H1 (cell line): Measurements from ENCODE around the gene POP7. TPM values are rescaled to one million over a fixed set of nuclear protein-coding genes. Genes with fewer than 3 reads are reported as not detected.

ENCODE experiments used
- BCL11A ChIP-seq, 2 experiments: IDR thresholded peaks; one replicate each; pipeline ENCODE4 v1.6.1; 2011; ENCODE audit warnings: low read depth in 2 of 2, low read length in 2 of 2, mild to moderate bottlenecking in 2 of 2
- CBX5 ChIP-seq: fragments of 300-800, 300-1000 bp; sonication (generic); IDR thresholded peaks from 2 replicates; pipeline ENCODE4 v1.7.1; 2016; ENCODE audit warnings: antibody characterized with exemption, low read length, low read depth
- CREB1 ChIP-seq: IDR thresholded peaks from 2 replicates; pipeline ENCODE4 v1.6.1; 2012; ENCODE audit warnings: inconsistent platforms
- EP300 ChIP-seq, 2 experiments: IDR thresholded peaks; 1 replicate in 1 of 2; 2 replicates in 1 of 2; pipeline ENCODE4 v1.6.1; 2011 to 2012; ENCODE audit warnings: low read depth in 2 of 2, low read length in 2 of 2, mild to moderate bottlenecking in 2 of 2, borderline replicate concordance in 1 of 2, inconsistent platforms in 1 of 2, moderate library complexity in 1 of 2
- HDAC6 ChIP-seq: IDR thresholded peaks from one replicate; pipeline ENCODE4 v1.7.1; 2012; ENCODE audit warnings: low read depth, mild to moderate bottlenecking, inconsistent platforms, low read length, moderate library complexity
- SIRT6 ChIP-seq: IDR thresholded peaks from one replicate; pipeline ENCODE4 v1.7.1; 2012; ENCODE audit warnings: low read length, inconsistent platforms
- SP2 ChIP-seq: IDR thresholded peaks from 2 replicates; pipeline ENCODE4 v1.6.1; 2012; ENCODE audit warnings: mild to moderate bottlenecking, low read length, inconsistent platforms
- TAF7 ChIP-seq: optimal IDR thresholded peaks from 2 replicates; pipeline ENCODE3; 2011; ENCODE audit warnings: low read depth, mild to moderate bottlenecking, inconsistent platforms, low read length, moderate library complexity, borderline replicate concordance
- YY1 ChIP-seq: IDR thresholded peaks from 2 replicates; pipeline ENCODE4 v1.6.1; 2011; ENCODE audit warnings: low read depth, mild to moderate bottlenecking, low read length
- polyA plus RNA-seq, 7 experiments: library from polyadenylated mRNA; depleted of rRNA in 3 of 7; stranded (reverse) in 5 of 7; unstranded in 2 of 7; fragments of >200 nt in 5 of 7; fragments of 200-250 nt in 2 of 7; gene quantifications; 1 replicate in 5 of 7; 2 replicates in 1 of 7; 4 replicates in 1 of 7; pipeline versions ENCODE4 v1.2.1 to v1.2.3, GENCODE V29; 2011 to 2013; ENCODE audit warnings: missing spikeins in 2 of 7, mixed read lengths in 2 of 7
- total RNA-seq: library from RNA; stranded (reverse); fragmentation: NEBNext Ultra II Directional; extraction: Animal tissue kit (Norgen Biotek cat#: 25700); gene quantifications from 2 replicates; pipeline ENCODE4 v1.2.1, GENCODE V29; 2021
- TF ChIP-seq, protein P1 (sequence below): fragments of 300-600 bp; sonication (generic); IDR thresholded peaks from 2 replicates; pipeline ENCODE4 v1.7.1; 2012; ENCODE audit warnings: low read length, moderate library complexity, mild to moderate bottlenecking, inconsistent platforms; ENCODE audit not compliant: insufficient replicate concordance
- TF ChIP-seq, protein P2 (sequence below): IDR thresholded peaks from 2 replicates; pipeline ENCODE4 v1.6.1; 2011; ENCODE audit warnings: low read depth, mild to moderate bottlenecking, low read length; ENCODE audit not compliant: insufficient read depth

Gene POP7
- total and polyA plus RNA-seq, 2 of the 8 experiments (the other 6 are each of a cell fraction or from before 2014, with no cell fraction given), result 92.5 to 135 TPM

DNA sequence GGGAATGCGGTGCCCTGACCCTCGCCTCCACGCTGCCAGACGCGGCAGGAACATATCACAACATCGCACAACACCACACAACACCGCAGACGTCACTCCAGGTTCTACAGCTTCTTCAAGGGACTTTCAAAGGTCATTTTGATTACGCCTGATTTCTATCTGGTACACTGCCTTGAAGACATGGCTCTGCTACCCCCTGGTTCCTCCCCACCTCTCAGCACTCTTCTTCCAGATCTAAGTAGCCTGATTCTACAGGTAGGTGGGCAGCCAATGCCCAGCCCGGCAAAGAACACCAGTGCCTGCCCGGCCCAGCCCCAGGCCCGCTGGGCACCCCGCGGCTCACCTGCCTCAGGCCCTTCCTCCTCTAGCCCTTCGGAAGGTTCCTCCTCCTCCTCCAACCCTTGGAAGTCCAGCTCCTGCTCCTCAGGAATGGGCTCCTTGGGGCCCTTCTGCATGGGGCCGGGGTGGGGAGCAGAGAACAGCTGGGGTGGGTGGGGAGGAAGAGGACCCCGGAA is 20.2 kb upstream of the POP7 start (continued):
- TF ChIP-seq, protein P1, sequence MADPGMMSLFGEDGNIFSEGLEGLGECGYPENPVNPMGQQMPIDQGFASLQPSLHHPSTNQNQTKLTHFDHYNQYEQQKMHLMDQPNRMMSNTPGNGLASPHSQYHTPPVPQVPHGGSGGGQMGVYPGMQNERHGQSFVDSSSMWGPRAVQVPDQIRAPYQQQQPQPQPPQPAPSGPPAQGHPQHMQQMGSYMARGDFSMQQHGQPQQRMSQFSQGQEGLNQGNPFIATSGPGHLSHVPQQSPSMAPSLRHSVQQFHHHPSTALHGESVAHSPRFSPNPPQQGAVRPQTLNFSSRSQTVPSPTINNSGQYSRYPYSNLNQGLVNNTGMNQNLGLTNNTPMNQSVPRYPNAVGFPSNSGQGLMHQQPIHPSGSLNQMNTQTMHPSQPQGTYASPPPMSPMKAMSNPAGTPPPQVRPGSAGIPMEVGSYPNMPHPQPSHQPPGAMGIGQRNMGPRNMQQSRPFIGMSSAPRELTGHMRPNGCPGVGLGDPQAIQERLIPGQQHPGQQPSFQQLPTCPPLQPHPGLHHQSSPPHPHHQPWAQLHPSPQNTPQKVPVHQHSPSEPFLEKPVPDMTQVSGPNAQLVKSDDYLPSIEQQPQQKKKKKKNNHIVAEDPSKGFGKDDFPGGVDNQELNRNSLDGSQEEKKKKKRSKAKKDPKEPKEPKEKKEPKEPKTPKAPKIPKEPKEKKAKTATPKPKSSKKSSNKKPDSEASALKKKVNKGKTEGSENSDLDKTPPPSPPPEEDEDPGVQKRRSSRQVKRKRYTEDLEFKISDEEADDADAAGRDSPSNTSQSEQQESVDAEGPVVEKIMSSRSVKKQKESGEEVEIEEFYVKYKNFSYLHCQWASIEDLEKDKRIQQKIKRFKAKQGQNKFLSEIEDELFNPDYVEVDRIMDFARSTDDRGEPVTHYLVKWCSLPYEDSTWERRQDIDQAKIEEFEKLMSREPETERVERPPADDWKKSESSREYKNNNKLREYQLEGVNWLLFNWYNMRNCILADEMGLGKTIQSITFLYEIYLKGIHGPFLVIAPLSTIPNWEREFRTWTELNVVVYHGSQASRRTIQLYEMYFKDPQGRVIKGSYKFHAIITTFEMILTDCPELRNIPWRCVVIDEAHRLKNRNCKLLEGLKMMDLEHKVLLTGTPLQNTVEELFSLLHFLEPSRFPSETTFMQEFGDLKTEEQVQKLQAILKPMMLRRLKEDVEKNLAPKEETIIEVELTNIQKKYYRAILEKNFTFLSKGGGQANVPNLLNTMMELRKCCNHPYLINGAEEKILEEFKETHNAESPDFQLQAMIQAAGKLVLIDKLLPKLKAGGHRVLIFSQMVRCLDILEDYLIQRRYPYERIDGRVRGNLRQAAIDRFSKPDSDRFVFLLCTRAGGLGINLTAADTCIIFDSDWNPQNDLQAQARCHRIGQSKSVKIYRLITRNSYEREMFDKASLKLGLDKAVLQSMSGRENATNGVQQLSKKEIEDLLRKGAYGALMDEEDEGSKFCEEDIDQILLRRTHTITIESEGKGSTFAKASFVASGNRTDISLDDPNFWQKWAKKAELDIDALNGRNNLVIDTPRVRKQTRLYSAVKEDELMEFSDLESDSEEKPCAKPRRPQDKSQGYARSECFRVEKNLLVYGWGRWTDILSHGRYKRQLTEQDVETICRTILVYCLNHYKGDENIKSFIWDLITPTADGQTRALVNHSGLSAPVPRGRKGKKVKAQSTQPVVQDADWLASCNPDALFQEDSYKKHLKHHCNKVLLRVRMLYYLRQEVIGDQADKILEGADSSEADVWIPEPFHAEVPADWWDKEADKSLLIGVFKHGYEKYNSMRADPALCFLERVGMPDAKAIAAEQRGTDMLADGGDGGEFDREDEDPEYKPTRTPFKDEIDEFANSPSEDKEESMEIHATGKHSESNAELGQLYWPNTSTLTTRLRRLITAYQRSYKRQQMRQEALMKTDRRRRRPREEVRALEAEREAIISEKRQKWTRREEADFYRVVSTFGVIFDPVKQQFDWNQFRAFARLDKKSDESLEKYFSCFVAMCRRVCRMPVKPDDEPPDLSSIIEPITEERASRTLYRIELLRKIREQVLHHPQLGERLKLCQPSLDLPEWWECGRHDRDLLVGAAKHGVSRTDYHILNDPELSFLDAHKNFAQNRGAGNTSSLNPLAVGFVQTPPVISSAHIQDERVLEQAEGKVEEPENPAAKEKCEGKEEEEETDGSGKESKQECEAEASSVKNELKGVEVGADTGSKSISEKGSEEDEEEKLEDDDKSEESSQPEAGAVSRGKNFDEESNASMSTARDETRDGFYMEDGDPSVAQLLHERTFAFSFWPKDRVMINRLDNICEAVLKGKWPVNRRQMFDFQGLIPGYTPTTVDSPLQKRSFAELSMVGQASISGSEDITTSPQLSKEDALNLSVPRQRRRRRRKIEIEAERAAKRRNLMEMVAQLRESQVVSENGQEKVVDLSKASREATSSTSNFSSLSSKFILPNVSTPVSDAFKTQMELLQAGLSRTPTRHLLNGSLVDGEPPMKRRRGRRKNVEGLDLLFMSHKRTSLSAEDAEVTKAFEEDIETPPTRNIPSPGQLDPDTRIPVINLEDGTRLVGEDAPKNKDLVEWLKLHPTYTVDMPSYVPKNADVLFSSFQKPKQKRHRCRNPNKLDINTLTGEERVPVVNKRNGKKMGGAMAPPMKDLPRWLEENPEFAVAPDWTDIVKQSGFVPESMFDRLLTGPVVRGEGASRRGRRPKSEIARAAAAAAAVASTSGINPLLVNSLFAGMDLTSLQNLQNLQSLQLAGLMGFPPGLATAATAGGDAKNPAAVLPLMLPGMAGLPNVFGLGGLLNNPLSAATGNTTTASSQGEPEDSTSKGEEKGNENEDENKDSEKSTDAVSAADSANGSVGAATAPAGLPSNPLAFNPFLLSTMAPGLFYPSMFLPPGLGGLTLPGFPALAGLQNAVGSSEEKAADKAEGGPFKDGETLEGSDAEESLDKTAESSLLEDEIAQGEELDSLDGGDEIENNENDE, result no peak
- TF ChIP-seq CBX5 (no peak), SIRT6 (no peak), YY1 (no peak), SP2 (no peak), EP300 (IDR thresholded peaks at IDR 0.05; ENCODE audit: borderline replicate concordance in 1 of 2, low read depth in 2 of 2, low read length in 2 of 2) (no peak), HDAC6 (no peak), BCL11A (IDR thresholded peaks at IDR 0.05; ENCODE audit: low read depth in 2 of 2, low read length in 2 of 2) (no peak), TAF7 (no peak), CREB1 (no peak)
- TF ChIP-seq, protein P2, sequence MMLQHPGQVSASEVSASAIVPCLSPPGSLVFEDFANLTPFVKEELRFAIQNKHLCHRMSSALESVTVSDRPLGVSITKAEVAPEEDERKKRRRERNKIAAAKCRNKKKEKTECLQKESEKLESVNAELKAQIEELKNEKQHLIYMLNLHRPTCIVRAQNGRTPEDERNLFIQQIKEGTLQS, result no peak
